Stimulated activated naive B cell treated with anti-CD40 and anti-IgM and Interleukin-4, amounts not matched to agents 10 μg/mL and 1 μg/mL and 100 μg/mL, for 72 hours (primary cell): ENCODE measurements around the gene CHRM3.

ENCODE experiments used
- ATAC-seq, 2 donors: fragments of 150-1000 bp; cut with Tn5 transposase; replicated peaks; 2 replicates each; pipeline ENCODE4 v1.10.0; 2021; ENCODE audit warnings: moderate library complexity in 1 of 2
- DNase-seq: peaks from one replicate; pipeline ENCODE4 v3.0.0; 2021
- H3K27ac Mint-ChIP-seq: one replicate; pipeline ENCODE4 v1.8.0; 2022; ENCODE audit warnings: mild to moderate bottlenecking, mixed read lengths
- H3K27me3 Mint-ChIP-seq, 2 donors: one replicate each; pipeline ENCODE4 v1.8.0; 2022; ENCODE audit warnings: mixed read lengths in 2 of 2
- H3K36me3 Mint-ChIP-seq, 2 donors: one replicate each; pipeline ENCODE4 v1.8.0; 2022; ENCODE audit warnings: mixed read lengths in 2 of 2, mild to moderate bottlenecking in 1 of 2
- H3K4me1 Mint-ChIP-seq, 2 donors: one replicate each; pipeline ENCODE4 v1.8.0; 2022; ENCODE audit warnings: mixed read lengths in 2 of 2, mild to moderate bottlenecking in 1 of 2
- H3K4me3 Mint-ChIP-seq, 2 donors: one replicate each; pipeline ENCODE4 v1.8.0; 2022; ENCODE audit warnings: mild to moderate bottlenecking in 2 of 2, mixed read lengths in 2 of 2, moderate library complexity in 1 of 2
- H3K9me3 Mint-ChIP-seq, 2 donors: one replicate each; pipeline ENCODE4 v1.8.0; 2022; ENCODE audit warnings: mixed read lengths in 2 of 2, mild to moderate bottlenecking in 1 of 2

Gene CHRM3

DNA sequence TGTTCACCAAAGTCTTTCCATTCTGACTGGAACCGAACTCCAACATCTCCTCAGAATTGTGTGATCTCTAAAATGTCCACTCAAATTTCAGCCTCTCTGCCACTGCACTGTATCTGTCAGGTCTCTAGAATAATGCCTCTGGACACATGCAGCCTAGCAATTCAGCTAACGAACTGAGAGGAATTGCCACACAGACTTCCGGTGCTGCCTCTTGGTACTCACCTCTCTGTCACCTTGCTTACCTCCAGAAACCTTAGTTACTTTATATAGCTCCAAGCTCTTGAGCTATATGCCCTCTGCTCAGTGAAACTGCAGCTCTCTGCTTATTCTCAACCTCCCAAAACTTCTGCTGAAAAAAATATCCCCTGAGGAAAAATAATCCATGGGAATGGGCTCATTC is 2.7 kb upstream of the CHRM3 start:
- Mint-ChIP-seq H3K27me3 (peaks cover 32 to 35% of the 10 kb centered on the region in 2 donors), H3K27ac (no peak overlapping the region), H3K9me3 (no peaks in the 10 kb centered on the region), H3K4me3 (no peak overlapping the region), H3K4me1 (peaks cover 7 to 20% of the 10 kb centered on the region in 2 donors), H3K36me3 (no peaks in the 10 kb centered on the region)
- ATAC-seq (no peak), DNase-seq (no peak)

DNA sequence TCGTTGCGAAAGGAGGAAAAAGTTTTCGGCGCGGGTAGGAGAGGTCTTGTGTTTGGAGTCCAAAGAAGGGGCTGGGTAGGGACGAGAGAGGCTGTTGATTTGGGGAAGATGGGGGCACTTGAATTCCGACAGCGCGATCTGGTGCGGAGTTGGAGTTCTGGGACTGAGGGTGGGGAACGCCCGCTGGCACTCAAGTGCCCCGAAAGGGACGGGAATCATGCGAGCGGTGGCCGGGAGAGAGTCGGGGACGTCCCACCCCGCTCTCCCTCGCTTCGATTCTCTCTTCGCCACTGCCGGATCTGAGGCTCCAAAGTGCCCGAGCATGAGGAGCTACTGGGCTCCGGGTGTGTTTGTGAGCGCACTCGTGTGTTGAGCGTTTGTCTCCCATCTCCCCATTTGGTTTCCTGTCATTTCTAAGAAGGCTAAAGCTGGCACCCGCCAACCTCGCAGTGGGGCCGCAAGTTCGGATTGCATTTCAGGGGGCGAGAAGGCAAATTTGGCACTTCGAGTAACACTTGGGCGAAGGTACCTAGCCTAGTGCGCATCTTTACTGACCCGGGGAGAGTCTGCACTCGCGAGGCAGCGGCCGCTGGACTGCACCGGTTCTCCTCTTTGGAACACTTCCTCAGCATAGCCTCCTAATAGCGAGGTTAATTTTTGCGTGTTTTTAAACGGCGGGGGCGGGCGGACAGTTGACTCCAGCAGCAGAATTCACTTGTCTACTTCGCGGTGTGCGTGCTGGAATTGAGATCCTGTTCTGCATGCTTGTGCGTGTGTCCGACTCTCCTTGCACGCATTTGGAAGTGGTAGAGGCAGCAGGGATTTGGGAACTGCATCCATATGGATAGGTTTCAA is 1.2 kb downstream of the CHRM3 start:
- Mint-ChIP-seq H3K27me3 (peaks cover 41 to 56% of the 10 kb centered on the region in 2 donors), H3K4me1 (peaks cover 7 to 20% of the 10 kb centered on the region in 2 donors), H3K9me3 (no peaks in the 10 kb centered on the region), H3K4me3 (peak overlapping the region; percentile 42 to 64), H3K36me3 (no peaks in the 10 kb centered on the region), H3K27ac (no peak overlapping the region)
- ATAC-seq = no peak
- DNase-seq = no peak

DNA sequence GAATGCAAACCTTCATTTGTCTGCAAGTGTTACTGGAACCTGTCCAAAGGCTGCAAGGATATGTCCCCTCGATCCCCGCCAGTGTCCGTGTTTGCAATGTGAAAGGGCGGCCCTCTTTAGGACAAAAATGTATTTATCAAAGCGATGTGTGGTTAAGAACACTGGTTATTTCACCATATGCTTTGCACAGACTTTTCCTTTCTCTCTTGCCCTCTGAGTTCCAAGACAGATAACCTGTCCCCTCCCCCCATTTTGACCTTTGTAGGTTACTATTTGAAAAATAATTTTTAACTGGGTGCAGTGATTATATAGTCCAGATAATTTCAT is 1.8 kb downstream of the CHRM3 start:
- H3K4me1 Mint-ChIP-seq = peaks cover 7 to 20% of the 10 kb centered on the region in 2 donors
- no peaks in the 10 kb centered on the region for H3K36me3 Mint-ChIP-seq
- ATAC-seq = no peak
- H3K9me3 Mint-ChIP-seq = no peaks in the 10 kb centered on the region
- H3K27me3 Mint-ChIP-seq = peaks cover 41 to 56% of the 10 kb centered on the region in 2 donors
- DNase-seq = no peak
- H3K4me3 Mint-ChIP-seq = no peak overlapping the region
- no peak overlapping the region for H3K27ac Mint-ChIP-seq

DNA sequence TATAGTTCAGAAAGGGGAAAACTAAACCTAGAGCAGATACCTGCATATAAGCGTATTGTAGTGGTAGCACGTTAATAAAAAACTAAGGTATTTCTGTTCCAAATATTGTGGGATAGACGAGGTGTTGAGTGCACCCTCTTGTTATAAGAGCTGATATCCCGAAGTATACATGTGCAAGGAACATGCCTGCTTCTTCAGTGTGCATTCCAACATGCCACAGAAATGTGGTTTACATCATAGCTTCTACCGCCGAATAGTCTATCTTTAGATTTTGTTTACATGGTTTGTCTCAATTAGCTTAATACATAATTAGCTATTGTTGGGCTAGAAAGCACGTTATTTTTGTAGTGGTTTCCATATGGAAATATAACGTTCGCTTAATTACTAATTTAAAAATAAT is 2.2 kb downstream of the CHRM3 start:
- no peak overlapping the region for H3K4me3 Mint-ChIP-seq
- H3K9me3 Mint-ChIP-seq = no peaks in the 10 kb centered on the region
- no peak for ATAC-seq
- no peak overlapping the region for H3K27ac Mint-ChIP-seq
- peaks cover 41 to 56% of the 10 kb centered on the region in 2 donors for H3K27me3 Mint-ChIP-seq
- H3K36me3 Mint-ChIP-seq = no peaks in the 10 kb centered on the region
- peaks cover 7 to 20% of the 10 kb centered on the region in 2 donors for H3K4me1 Mint-ChIP-seq
- DNase-seq = no peak

DNA sequence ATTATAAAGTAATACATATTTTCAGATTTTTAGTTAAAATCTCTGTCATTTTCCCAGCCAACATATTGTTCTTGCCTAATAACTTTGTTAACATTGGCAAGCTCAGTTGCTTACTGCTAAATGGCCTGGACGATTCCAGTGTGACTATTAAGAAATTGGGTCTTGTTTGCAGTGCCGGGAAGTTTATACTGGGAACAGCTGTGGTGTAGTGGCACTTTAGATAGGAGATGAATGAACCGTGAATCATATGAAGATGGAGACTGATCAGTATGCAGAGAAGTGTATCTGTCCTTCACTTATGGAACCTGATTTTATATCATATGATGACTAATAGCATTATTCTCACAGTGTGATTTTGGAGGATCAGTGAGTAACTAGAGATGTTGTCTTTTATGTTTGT is 3.3 kb downstream of the CHRM3 start:
- no peaks in the 10 kb centered on the region for H3K36me3 Mint-ChIP-seq
- peaks cover 41 to 56% of the 10 kb centered on the region in 2 donors for H3K27me3 Mint-ChIP-seq
- no peak overlapping the region for H3K4me3 Mint-ChIP-seq
- H3K9me3 Mint-ChIP-seq = no peaks in the 10 kb centered on the region
- ATAC-seq = no peak
- DNase-seq = no peak
- H3K27ac Mint-ChIP-seq = no peak overlapping the region
- H3K4me1 Mint-ChIP-seq = peaks cover 7 to 20% of the 10 kb centered on the region in 2 donors

DNA sequence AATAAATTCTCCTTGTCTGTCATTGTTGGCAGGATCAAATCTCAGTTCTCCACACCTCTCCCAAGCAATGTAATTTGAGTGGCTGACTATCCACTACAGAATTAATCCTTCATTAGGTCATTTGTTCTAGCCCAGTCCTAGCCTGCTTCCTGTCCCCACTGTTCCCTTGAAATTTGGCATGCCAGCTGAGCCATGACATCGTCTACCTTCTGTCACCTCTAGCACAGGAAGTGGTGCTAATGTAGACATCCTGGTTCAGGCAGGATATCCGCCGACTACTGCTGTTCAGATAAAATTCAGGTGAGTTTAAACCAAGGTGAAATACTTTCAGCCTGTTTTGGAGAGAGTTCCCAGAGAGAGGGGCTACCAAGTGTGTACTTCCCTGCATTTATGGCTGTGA is 5.9 kb downstream of the CHRM3 start:
- no peaks in the 10 kb centered on the region for H3K9me3 Mint-ChIP-seq
- ATAC-seq (no peak), DNase-seq (no peak)
- H3K4me3 Mint-ChIP-seq = no peak overlapping the region
- peaks cover 22 to 35% of the 10 kb centered on the region in 2 donors for H3K27me3 Mint-ChIP-seq
- peaks cover under 1 to 7% of the 10 kb centered on the region in 2 donors for H3K4me1 Mint-ChIP-seq
- H3K36me3 Mint-ChIP-seq = no peaks in the 10 kb centered on the region
- no peak overlapping the region for H3K27ac Mint-ChIP-seq

DNA sequence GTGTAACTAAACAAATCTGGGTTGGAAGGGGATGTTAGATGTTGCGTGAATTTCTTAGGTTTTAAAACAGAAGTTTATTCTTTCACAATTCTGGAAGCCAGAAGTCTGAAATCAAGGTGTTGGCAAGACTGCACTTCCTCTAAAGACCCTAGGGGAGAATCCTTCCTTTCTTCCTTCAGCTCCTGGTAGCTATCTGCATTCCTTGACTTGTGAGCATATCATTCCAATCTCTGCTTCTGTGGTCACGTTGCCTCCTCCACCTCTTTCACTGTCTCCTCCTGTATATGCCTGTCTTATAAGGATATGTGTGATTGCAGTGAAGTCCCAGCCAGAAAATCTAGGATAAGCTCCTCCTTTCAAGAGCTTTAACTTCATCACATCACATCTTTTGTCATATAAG is 7.7 kb downstream of the CHRM3 start:
- no peak for ATAC-seq
- no peak for DNase-seq
- Mint-ChIP-seq H3K36me3 (no peaks in the 10 kb centered on the region), H3K27me3 (peaks cover 5 to 17% of the 10 kb centered on the region in 2 donors), H3K9me3 (no peaks in the 10 kb centered on the region), H3K4me3 (no peak overlapping the region), H3K4me1 (no peaks in the 10 kb centered on the region), H3K27ac (no peak overlapping the region)

DNA sequence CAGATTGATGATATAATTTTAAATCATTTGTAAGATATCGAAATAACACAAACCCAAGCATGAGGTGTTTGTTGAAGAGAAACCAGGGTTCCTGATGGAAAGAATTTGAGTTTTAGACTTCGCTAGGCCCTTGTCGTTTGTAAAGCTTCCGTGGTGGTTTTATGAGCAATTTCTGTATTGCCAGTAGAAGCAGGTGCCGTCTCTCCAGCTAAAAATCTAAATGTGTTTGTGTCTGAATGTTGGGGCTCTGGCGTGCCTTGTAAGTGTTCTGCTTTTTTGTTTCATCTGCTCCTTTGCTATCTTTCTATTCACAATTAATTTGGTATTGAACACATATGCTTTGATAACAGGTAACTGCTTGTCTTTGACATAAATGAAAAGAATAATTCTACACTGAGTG is 27.5 kb downstream of the CHRM3 start:
- no peak for DNase-seq
- H3K9me3 Mint-ChIP-seq = peaks cover 3 to 4% of the 10 kb centered on the region in 2 donors
- no peaks in the 10 kb centered on the region for H3K4me1 Mint-ChIP-seq
- ATAC-seq = no peak
- no peaks in the 10 kb centered on the region for H3K27me3 Mint-ChIP-seq
- H3K4me3 Mint-ChIP-seq = no peak overlapping the region
- H3K36me3 Mint-ChIP-seq = no peaks in the 10 kb centered on the region
- H3K27ac Mint-ChIP-seq = no peak overlapping the region

DNA sequence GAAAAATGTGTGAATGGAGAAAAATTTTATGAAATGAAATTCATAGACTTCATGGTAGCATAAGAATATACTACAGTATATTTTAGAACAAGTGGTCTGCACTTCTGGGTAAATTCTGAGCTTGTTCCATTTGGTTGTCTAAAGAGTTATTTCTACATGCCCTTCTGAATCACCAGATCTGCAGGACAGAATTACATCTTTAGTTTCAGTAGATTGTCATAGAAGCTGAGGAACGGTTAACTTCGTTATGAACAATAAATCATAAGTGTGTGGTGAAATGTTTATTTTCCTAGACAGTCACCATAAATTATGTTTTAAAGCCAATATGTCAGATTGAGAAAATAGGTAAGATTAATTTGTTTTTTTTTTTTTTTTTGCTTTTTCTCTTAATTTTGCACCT is 30.9 kb downstream of the CHRM3 start:
- Mint-ChIP-seq H3K9me3 (peaks cover 1 to 2% of the 10 kb centered on the region in 2 donors), H3K27me3 (no peaks in the 10 kb centered on the region)
- ATAC-seq = no peak

DNA sequence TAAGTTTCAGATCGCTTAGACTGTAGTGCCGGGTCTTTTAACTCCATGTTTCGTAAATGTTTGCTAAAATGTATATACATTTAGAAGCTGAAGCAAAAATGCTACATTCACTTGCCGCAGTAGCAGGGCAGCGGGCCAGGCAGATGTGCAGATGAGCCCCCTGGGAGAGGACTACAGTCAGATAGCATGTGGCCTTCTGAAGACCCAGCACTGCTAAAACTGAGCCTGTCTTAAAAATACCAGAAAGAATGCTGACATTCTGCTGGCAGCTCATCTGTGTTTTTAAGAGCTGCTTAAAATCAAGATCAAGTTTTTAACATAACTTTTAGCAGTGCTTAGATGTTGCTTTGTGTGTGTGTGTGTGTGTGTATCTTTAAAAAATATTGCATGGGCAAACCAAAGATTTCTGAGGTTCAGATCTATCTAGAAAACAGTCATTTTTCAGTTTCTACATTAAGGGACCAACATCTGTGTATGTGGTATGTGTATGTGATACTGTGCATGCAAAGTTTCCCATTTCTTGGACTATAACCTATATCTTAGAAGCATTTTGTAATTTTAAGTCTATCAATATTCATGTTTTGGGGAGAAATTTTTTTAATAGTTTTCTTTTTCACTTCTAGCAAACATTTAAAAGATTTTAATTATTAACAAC is 31.7 kb downstream of the CHRM3 start:
- no peak for ATAC-seq
- no peaks in the 10 kb centered on the region for H3K36me3 Mint-ChIP-seq
- H3K4me3 Mint-ChIP-seq = no peak overlapping the region
- no peaks in the 10 kb centered on the region for H3K27me3 Mint-ChIP-seq
- H3K9me3 Mint-ChIP-seq = no peaks in the 10 kb centered on the region
- no peak for DNase-seq
- no peaks in the 10 kb centered on the region for H3K4me1 Mint-ChIP-seq
- no peak overlapping the region for H3K27ac Mint-ChIP-seq

More for the DNA sequence above, 30.9 kb downstream of the CHRM3 start:
- H3K4me1 Mint-ChIP-seq = no peaks in the 10 kb centered on the region
- H3K27ac Mint-ChIP-seq = no peak overlapping the region
- DNase-seq = no peak
- H3K36me3 Mint-ChIP-seq = no peaks in the 10 kb centered on the region
- H3K4me3 Mint-ChIP-seq = no peak overlapping the region

DNA sequence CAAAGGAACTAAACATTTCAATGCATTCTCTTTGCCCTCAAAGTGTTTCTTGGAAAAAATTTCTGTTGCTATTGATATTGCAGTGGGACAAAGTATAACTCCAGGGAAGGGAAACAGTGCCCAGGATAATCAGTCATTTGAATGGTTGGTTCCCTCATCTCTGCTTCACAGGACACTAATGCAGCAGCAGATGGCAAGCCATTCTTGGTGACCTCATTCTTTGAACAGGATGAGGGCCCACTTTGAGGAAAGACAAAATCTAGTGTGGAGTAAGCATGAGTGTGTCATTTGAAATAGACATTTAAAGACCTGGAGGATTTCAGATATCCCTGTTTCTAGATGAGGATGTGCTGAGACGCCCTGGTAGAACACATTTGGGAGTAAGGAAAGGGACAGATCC is 32.3 kb downstream of the CHRM3 start:
- Mint-ChIP-seq H3K36me3 (no peaks in the 10 kb centered on the region), H3K9me3 (no peaks in the 10 kb centered on the region), H3K27me3 (no peaks in the 10 kb centered on the region), H3K27ac (no peak overlapping the region), H3K4me3 (no peak overlapping the region), H3K4me1 (no peaks in the 10 kb centered on the region)
- DNase-seq = no peak
- no peak for ATAC-seq

DNA sequence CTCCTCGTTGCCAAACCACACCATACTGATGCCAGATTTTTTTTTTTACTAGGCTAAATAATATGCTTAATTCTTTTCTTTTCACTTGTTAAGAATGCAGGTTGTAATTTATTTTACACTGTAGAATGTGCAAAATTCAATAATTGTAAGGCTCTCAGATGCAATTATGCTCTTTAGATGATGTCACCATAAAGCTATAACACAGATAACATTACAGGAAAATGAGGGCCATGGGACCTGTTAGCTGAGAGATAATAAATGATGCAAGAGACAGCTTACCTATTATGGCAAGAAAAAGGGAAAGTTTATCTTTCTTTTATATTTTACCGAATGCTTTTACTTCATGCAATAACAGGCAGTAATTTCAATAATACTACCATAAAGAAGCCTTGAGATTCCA is 35.4 kb downstream of the CHRM3 start:
- Mint-ChIP-seq H3K4me3 (no peak overlapping the region), H3K4me1 (no peaks in the 10 kb centered on the region), H3K36me3 (no peaks in the 10 kb centered on the region), H3K27me3 (no peaks in the 10 kb centered on the region), H3K27ac (no peak overlapping the region), H3K9me3 (no peaks in the 10 kb centered on the region)
- ATAC-seq (no peak), DNase-seq (no peak)

DNA sequence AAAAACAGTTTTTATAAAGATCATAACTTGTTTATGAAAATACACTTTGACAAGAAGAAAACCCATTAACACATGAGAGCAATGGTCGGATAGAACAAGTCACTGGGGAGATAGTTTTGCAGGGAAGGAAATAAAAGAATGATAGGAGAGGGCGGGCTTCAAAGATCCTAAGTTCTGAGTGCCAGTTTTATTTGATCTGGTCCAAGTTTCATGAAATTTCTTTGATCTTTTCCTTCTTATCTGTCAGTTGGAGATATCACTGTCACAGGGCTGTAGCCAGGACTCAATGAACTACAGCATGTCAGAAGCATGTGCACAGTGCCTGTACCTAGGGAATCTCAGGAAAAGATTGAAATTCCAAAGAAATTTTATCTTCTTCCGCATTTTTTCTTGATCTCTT is 36.5 kb downstream of the CHRM3 start:
- Mint-ChIP-seq H3K4me3 (no peak overlapping the region), H3K27me3 (no peaks in the 10 kb centered on the region), H3K4me1 (no peaks in the 10 kb centered on the region), H3K27ac (no peak overlapping the region), H3K36me3 (no peaks in the 10 kb centered on the region), H3K9me3 (no peaks in the 10 kb centered on the region)
- ATAC-seq (no peak), DNase-seq (no peak)

DNA sequence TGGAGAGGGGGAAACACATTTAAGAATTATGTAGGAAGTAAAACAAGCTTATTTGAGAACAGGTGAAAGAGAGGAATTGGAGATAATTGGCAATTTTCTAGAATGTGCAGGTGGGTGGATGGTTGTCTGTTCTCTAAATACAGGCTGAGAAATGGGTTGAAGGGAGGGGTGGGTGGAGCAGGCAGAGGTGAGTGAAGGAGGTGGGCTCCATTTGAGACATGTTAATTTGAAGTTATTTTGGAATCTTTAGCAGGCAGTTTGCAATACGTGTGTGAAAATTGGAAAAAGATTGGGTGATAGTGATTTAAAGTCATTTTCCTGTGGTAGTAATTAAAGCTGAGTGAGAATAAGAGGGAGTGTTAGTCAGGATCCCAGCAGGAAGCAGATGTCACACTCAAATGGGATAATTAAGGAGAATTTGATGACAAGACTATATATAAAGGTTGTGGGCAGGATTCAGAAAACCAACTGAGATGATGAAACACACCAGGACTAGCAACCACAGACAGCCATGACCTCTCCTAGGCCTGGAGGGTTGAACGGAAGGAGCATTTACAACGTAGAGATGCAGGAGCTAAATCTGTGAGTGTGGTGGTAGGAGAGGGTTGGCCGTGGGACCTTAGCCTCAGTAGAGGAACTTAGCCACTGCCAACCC is 40.6 kb downstream of the CHRM3 start:
- Mint-ChIP-seq H3K27me3 (no peaks in the 10 kb centered on the region), H3K27ac (no peak overlapping the region), H3K4me3 (no peak overlapping the region), H3K9me3 (no peaks in the 10 kb centered on the region), H3K4me1 (no peaks in the 10 kb centered on the region), H3K36me3 (no peaks in the 10 kb centered on the region)
- ATAC-seq = no peak
- DNase-seq = no peak

DNA sequence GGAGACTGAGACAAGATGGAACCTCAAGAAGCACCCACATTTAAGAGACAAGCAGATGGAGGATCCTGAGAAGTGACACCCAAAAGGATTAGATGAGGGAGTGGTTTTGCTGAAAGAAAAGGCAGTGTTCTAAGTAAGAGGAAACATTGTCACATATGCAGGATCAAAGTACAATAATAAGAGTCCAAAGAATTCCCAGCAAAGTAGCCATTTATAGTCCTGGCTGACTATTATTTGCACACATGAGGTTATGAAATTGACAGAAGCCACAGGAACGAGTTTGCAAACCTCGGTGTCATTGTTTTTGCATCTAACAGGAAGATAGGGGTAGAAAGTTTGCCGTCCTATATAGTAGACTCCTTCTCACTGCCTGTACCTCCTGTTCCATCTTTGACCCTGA is 41.3 kb downstream of the CHRM3 start:
- Mint-ChIP-seq H3K4me1 (no peaks in the 10 kb centered on the region), H3K4me3 (no peak overlapping the region), H3K27ac (no peak overlapping the region), H3K9me3 (no peaks in the 10 kb centered on the region), H3K27me3 (no peaks in the 10 kb centered on the region), H3K36me3 (no peaks in the 10 kb centered on the region)
- DNase-seq (no peak), ATAC-seq (no peak)
